PC-3 (cell line): ENCODE data around the gene FAM107A. TPM values are rescaled to one million over a fixed set of nuclear protein-coding genes. Genes with fewer than 3 reads are reported as not detected.

Source experiments
- ATAC-seq: fragments of 200-7000 bp; cut with Tn5 transposase; 2 replicates; pipeline ENCODE4 v1.9.1; 2020; ENCODE audit warnings: mild to moderate bottlenecking, moderate library complexity
- BruUV-seq: library from RNA; stranded (reverse); fragments of 400-500 nt; replicated peaks from 2 replicates; lab custom pipeline; 2021; lab: Mats Ljungman, UMichigan
- CTCF ChIA-PET: fragments of 300-600 bp; sonication (Branson Sonifier 250); formaldehyde crosslinking; loops from one replicate; lab custom pipeline; 2022; ENCODE audit warnings: antibody characterized with exemption; lab: Charles Lee
- POLR2A ChIA-PET: fragments of 300-600 bp; sonication (Branson Sonifier 250); formaldehyde crosslinking; loops from one replicate; lab custom pipeline; 2022; ENCODE audit warnings: antibody characterized with exemption; ENCODE audit not compliant: unreplicated experiment; lab: Charles Lee
- DNase-seq: peaks from one replicate; pipeline ENCODE4 v3.0.0-alpha.2; 2015
- H2AFZ ChIP-seq: fragments of 300-600 bp; sonication (generic); 2 replicates; pipeline ENCODE4 v1.6.0; 2016; ENCODE audit warnings: antibody characterized with exemption, low read length
- H3F3A ChIP-seq: fragments of 300-600 bp; sonication (generic); one replicate; pipeline ENCODE4 v1.6.0; 2017; ENCODE audit warnings: antibody characterized with exemption, low read length, control low read depth, mild to moderate bottlenecking; ENCODE audit not compliant: unreplicated experiment
- H3K27ac ChIP-seq: fragments of 300-600 bp; sonication (generic); 2 replicates; pipeline ENCODE4 v1.5.1; 2016; ENCODE audit warnings: mild to moderate bottlenecking, low read length
- H3K27me3 ChIP-seq: fragments of 300-600 bp; sonication (generic); 2 replicates; pipeline ENCODE4 v1.6.1; 2016; ENCODE audit warnings: low read length, mixed read lengths
- H3K36me3 ChIP-seq: fragments of 300-600 bp; sonication (generic); 2 replicates; pipeline ENCODE4 v1.6.1; 2016; ENCODE audit warnings: low read depth, mixed run types, low read length, mixed read lengths
- H3K4me1 ChIP-seq: fragments of 300-600 bp; sonication (generic); 2 replicates; pipeline ENCODE4 v1.5.1; 2016; ENCODE audit warnings: low read length; ENCODE audit not compliant: insufficient read depth
- H3K4me2 ChIP-seq: fragments of 300-600 bp; sonication (generic); 2 replicates; pipeline ENCODE4 v1.6.0; 2016; ENCODE audit warnings: low read length
- H3K4me3 ChIP-seq: fragments of 300-600 bp; sonication (generic); 2 replicates; pipeline ENCODE4 v1.5.1; 2016; ENCODE audit warnings: mild to moderate bottlenecking, low read length, mixed read lengths
- H3K79me2 ChIP-seq: fragments of 300-600 bp; sonication (generic); 2 replicates; pipeline ENCODE4 v1.6.1; 2017; ENCODE audit warnings: low read length, mixed read lengths
- H3K9ac ChIP-seq: fragments of 300-600 bp; sonication (generic); 2 replicates; pipeline ENCODE4 v1.6.0; 2016; ENCODE audit warnings: mild to moderate bottlenecking, low read length
- H3K9me2 ChIP-seq: fragments of 300-600 bp; sonication (generic); replicated peaks from 2 replicates; pipeline ENCODE4 v1.6.1; 2016; ENCODE audit warnings: mixed run types, low read length, mixed read lengths
- H3K9me3 ChIP-seq: fragments of 300-600 bp; sonication (generic); 2 replicates; pipeline ENCODE4 v1.6.1; 2016; ENCODE audit warnings: low read length, mixed read lengths
- H4K20me1 ChIP-seq: fragments of 300-600 bp; sonication (generic); 2 replicates; pipeline ENCODE4 v1.6.1; 2016; ENCODE audit warnings: low read length, mixed read lengths
- CTCF ChIP-seq: fragments of 300-600 bp; sonication (generic); conservative IDR thresholded peaks from 2 replicates; pipeline ENCODE4 v1.5.1; 2017; ENCODE audit warnings: antibody characterized with exemption, low read depth, mild to moderate bottlenecking, low read length
- EZH2 ChIP-seq: fragments of 300-600 bp; sonication (generic); IDR thresholded peaks from one replicate; pipeline ENCODE4 v1.6.1; 2017; ENCODE audit warnings: antibody characterized with exemption, mild to moderate bottlenecking, low read length; ENCODE audit not compliant: unreplicated experiment
- EZH2phosphoT487 ChIP-seq: fragments of 300-600 bp; sonication (generic); IDR thresholded peaks from 2 replicates; pipeline ENCODE4 v1.6.1; 2018; ENCODE audit warnings: mild to moderate bottlenecking, antibody characterized with exemption, low read length, borderline replicate concordance
- intact Hi-C: fragments of 100-400 bp; cut with micrococcal nuclease; formaldehyde crosslinking; loops from 2 replicates; pipeline ENCODE4 v1.9.0; 2023
- total RNA-seq: library from RNA; depleted of rRNA; stranded (reverse); fragments of >200 nt; gene quantifications from 2 replicates; pipeline ENCODE4 v1.2.3, GENCODE V29; 2014

FAM107A gene
- total RNA-seq, 1 experiment from 2014 or later, result 0.07 TPM

GRCh38 chr3:58537412-58538301 lies 39.5 kb downstream of the FAM107A start:
- H3K9me2 ChIP-seq, result no peaks in the 10 kb centered on the region
- no peak for DNase-seq
- H3K4me3 ChIP-seq, result no peak overlapping the region
- POLR2A ChIA-PET, result no interaction called here
- H3K9me3 ChIP-seq, result no peaks in the 10 kb centered on the region
- H3K79me2 ChIP-seq, result no peaks in the 10 kb centered on the region
- no peak overlapping the region for H2AFZ ChIP-seq
- TF ChIP-seq CTCF, result no peak
- no peak for TF ChIP-seq EZH2
- TF ChIP-seq EZH2phosphoT487, result no peak
- intact Hi-C loops, result no loop called here
- no peak overlapping the region for H3K27ac ChIP-seq
- H3K36me3 ChIP-seq, result no peaks in the 10 kb centered on the region
- CTCF ChIA-PET, result no interaction called here
- peaks cover 4% of the 10 kb centered on the region; the same call in 1 of the 2 replicates for H3K4me1 ChIP-seq
- no peaks in the 10 kb centered on the region for H3K27me3 ChIP-seq
- H3F3A ChIP-seq, result no peaks in the 10 kb centered on the region
- H3K9ac ChIP-seq, result no peak overlapping the region
- H3K4me2 ChIP-seq, result no peak overlapping the region
- BruUV-seq, result no TSS peak
- no peaks in the 10 kb centered on the region for H4K20me1 ChIP-seq
- ATAC-seq, result no peak

GRCh38 chr3:58536501-58537411 lies 40.4 kb downstream of the FAM107A start, which contains the start of gene ACOX2:
TSS of gene ACOX2 (minus strand) at chr3:58537190. CDS start at chr3:58535106, 2,084 bp downstream.
- Histone ChIP-seq H3K36me3 (no peaks in the 10 kb centered on the region), H3K4me3 (no peak within 1 kb of the TSS), H3K4me1 (peaks cover 4% of the 10 kb centered on the region; the same call in 1 of the 2 replicates), H3K4me2 (no peak within 1 kb of the TSS), H3K27me3 (no peaks in the 10 kb centered on the region), H4K20me1 (no peaks in the 10 kb centered on the region), H3K9ac (no peak within 1 kb of the TSS), H3F3A (no peaks in the 10 kb centered on the region), H3K79me2 (no peaks in the 10 kb centered on the region), H2AFZ (no peak within 1 kb of the TSS), H3K9me2 (no peaks in the 10 kb centered on the region), H3K27ac (no peak within 1 kb of the TSS), H3K9me3 (no peaks in the 10 kb centered on the region)
- ATAC-seq (no peak), DNase-seq (no peak)
- CTCF ChIA-PET, result no interaction called here
- TF ChIP-seq CTCF (no peak), EZH2 (no peak), EZH2phosphoT487 (no peak)
- intact Hi-C loops, result no loop called here
- POLR2A ChIA-PET, result no interaction called here
- no TSS peak for BruUV-seq
